Naive thymus-derived CD8-positive, alpha-beta T cell (primary cell): Measurements from ENCODE around the gene TMC5. TPM values are rescaled to one million over a fixed set of nuclear protein-coding genes. Genes with fewer than 3 reads are reported as not detected.
"Not testable (repeated sequence)": the region's sequence is repeated elsewhere in the genome, so short reads cannot be mapped to it uniquely, and the experiment has no call there.

Experiments
- ATAC-seq, 2 donors: fragments of 150-1000 bp; cut with Tn5 transposase in 1 of 2; sonication (Bioruptor Pico), chemical (Tn5 transposase) in 1 of 2; 1 replicate in 1 of 2; 2 replicates in 1 of 2; pipeline ENCODE4 v1.10.0; 2021; ENCODE audit warnings: mild to moderate bottlenecking in 2 of 2, moderate library complexity in 2 of 2
- POLR2A ChIA-PET: fragments of 350-600 bp; sonication (Branson Sonifier 250); formaldehyde crosslinking; loops from one replicate; lab custom pipeline; 2021; ENCODE audit warnings: antibody characterized with exemption; lab: Charles Lee
- DNase-seq, 10 donors: peaks; one replicate each; pipeline versions ENCODE4 v3.0.0 to v3.0.0-alpha.2; 2020 to 2022
- H3K27ac Mint-ChIP-seq, 10 donors: one replicate each; pipeline ENCODE4 v1.8.0; 2020 to 2022; ENCODE audit warnings: mild to moderate bottlenecking in 10 of 10, mixed read lengths in 10 of 10, moderate library complexity in 4 of 10, inconsistent platforms in 1 of 10
- H3K27me3 Mint-ChIP-seq, 5 donors: one replicate each; pipeline ENCODE4 v1.8.0; 2021 to 2022; ENCODE audit warnings: mixed read lengths in 5 of 5
- H3K36me3 Mint-ChIP-seq, 3 donors: one replicate each; pipeline ENCODE4 v1.8.0; 2020 to 2022; ENCODE audit warnings: mixed read lengths in 3 of 3, mild to moderate bottlenecking in 2 of 3, inconsistent platforms in 1 of 3
- H3K4me1 Mint-ChIP-seq, 4 donors: one replicate each; pipeline ENCODE4 v1.8.0; 2021 to 2022; ENCODE audit warnings: mixed read lengths in 4 of 4
- H3K4me3 Mint-ChIP-seq, 10 donors: one replicate each; pipeline ENCODE4 v1.8.0; 2020 to 2022; ENCODE audit warnings: mild to moderate bottlenecking in 10 of 10, mixed read lengths in 10 of 10, moderate library complexity in 6 of 10, inconsistent platforms in 1 of 10
- H3K9me3 Mint-ChIP-seq, 9 donors: one replicate each; pipeline ENCODE4 v1.8.0; 2020 to 2022; ENCODE audit warnings: mixed read lengths in 9 of 9, mild to moderate bottlenecking in 3 of 9, inconsistent platforms in 1 of 9, moderate library complexity in 1 of 9
- polyA plus RNA-seq, 3 donors: library from polyadenylated mRNA; unstranded; fragments of 300-500 nt; fragmentation: Illumina TruSeq; gene quantifications; one replicate each; pipeline ENCODE4 v1.2.3, GENCODE V29; 2021
- total RNA-seq, 8 experiments: library from RNA in 2 of 8; stranded (reverse) in 2 of 8; gene quantifications; one replicate each; pipeline ENCODE4 v1.2.3 and lab custom pipeline; 2021 to 2026

Gene TMC5, protein sequence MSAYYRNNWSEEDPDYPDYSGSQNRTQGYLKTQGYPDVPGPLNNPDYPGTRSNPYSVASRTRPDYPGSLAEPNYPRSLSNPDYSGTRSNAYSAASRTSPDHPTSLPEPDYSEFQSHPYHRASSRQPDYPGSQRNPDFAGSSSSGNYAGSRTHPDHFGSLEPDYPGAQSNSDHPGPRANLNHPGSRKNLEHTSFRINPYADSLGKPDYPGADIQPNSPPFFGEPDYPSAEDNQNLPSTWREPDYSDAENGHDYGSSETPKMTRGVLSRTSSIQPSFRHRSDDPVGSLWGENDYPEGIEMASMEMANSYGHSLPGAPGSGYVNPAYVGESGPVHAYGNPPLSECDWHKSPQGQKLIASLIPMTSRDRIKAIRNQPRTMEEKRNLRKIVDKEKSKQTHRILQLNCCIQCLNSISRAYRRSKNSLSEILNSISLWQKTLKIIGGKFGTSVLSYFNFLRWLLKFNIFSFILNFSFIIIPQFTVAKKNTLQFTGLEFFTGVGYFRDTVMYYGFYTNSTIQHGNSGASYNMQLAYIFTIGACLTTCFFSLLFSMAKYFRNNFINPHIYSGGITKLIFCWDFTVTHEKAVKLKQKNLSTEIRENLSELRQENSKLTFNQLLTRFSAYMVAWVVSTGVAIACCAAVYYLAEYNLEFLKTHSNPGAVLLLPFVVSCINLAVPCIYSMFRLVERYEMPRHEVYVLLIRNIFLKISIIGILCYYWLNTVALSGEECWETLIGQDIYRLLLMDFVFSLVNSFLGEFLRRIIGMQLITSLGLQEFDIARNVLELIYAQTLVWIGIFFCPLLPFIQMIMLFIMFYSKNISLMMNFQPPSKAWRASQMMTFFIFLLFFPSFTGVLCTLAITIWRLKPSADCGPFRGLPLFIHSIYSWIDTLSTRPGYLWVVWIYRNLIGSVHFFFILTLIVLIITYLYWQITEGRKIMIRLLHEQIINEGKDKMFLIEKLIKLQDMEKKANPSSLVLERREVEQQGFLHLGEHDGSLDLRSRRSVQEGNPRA
- total RNA-seq (not detected), polyA plus RNA-seq (not detected), total RNA-seq (lab: John Stamatoyannopoulos, UW) (0 reads per million in 6 experiments)

- Mint-ChIP-seq H3K4me1 (no peaks in the 10 kb centered on the region), H3K27me3 (peaks cover 9 to 34% (median 23%) of the 10 kb centered on the region in 5 donors), H3K4me3 (no peak within 1 kb of the TSS), H3K36me3 (peaks cover 0 to 1% (median 0%) of the 10 kb centered on the region in 3 donors), H3K27ac (peak within 1 kb of the TSS in 2 of 10 donors; percentile 46 to 76), H3K9me3 (peaks cover 0 to 11% (median 3%) of the 10 kb centered on the region in 9 donors)
- DNase-seq (no peak), ATAC-seq (no peak)
- POLR2A ChIA-PET: no interaction called here
These were observed at the start of gene TMC5 for GRCh38 chr16:19417640-19418039. TMC5 (plus strand) TSS chr16:19417883; CDS start chr16:19440039, 22,156 bp downstream.

DNA sequence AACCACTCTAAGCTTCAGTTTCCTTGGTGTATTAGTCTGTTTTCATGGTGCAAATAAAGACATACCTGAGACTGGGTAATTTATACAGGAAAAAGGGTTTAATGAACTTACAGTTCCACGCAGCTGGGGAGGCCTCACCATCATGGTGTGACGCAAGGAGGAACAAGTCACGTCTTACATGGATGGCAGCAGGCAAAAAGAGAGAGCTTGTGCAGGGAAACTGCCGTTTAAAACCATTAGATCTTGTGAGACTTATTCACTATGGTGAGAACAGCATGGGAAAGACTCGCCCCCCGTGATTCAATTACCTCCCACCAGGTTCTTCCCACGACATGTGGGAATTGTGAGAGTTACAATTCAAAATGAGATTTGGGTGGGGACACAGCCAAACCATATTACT lies 45.1 kb upstream of the TMC5 start:
- H3K27ac Mint-ChIP-seq, DNase-seq, H3K36me3 Mint-ChIP-seq, H3K4me1 Mint-ChIP-seq, POLR2A ChIA-PET, H3K9me3 Mint-ChIP-seq, H3K4me3 Mint-ChIP-seq, ATAC-seq: not testable (repeated sequence)
- peaks cover 0 to 20% (median 9%) of the 10 kb centered on the region in 5 donors for H3K27me3 Mint-ChIP-seq

DNA sequence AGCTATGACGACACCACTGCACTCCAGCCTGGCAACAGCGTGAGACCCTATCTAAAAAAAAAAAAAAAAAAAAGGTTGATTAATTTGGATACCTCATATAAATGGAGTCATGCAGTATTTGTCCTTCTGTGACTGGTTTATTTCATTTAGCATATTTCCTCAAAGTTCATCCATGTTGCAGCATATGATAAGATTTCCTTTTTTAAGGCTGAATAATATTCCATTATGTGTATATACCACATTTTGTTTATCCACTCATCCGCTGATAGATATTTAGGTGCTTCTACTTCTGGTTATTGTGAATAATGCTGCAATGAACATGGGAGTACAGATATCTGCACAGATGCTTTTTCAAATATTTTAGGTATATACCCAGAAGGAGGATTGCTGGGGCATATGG lies 43.3 kb upstream of the TMC5 start:
- no peaks in the 10 kb centered on the region for H3K36me3 Mint-ChIP-seq
- H3K9me3 Mint-ChIP-seq: peaks cover 0 to 2% (median 0%) of the 10 kb centered on the region in 9 donors
- no peak for ATAC-seq
- H3K27me3 Mint-ChIP-seq: peaks cover 0 to 20% (median 6%) of the 10 kb centered on the region in 5 donors
- DNase-seq: no peak
- no peak overlapping the region for H3K4me3 Mint-ChIP-seq
- POLR2A ChIA-PET: no interaction called here
- H3K4me1 Mint-ChIP-seq: no peaks in the 10 kb centered on the region
- H3K27ac Mint-ChIP-seq: no peak overlapping the region

- peaks cover 0 to 10% (median 3%) of the 10 kb centered on the region in 5 donors for H3K27me3 Mint-ChIP-seq
- no peaks in the 10 kb centered on the region for H3K36me3 Mint-ChIP-seq
- H3K27ac Mint-ChIP-seq: no peak overlapping the region
- H3K4me1 Mint-ChIP-seq: peaks cover 0 to 5% (median under 1%) of the 10 kb centered on the region in 4 donors
- POLR2A ChIA-PET: no interaction called here
- H3K4me3 Mint-ChIP-seq: no peak overlapping the region
- DNase-seq: peak in 5 of 10 donors; percentile 0 to 12 (median 3)
- no peak for ATAC-seq
- H3K9me3 Mint-ChIP-seq: peaks cover 0 to 2% (median 0%) of the 10 kb centered on the region in 9 donors
These were observed 42.0 kb upstream of the TMC5 start for GRCh38 chr16:19375561-19376158.

- H3K9me3 Mint-ChIP-seq: peaks cover 0 to 2% (median 0%) of the 10 kb centered on the region in 9 donors
- H3K27ac Mint-ChIP-seq: no peak overlapping the region
- POLR2A ChIA-PET: no interaction called here
- no peak for ATAC-seq
- peaks cover 0 to 7% (median under 1%) of the 10 kb centered on the region in 4 donors for H3K4me1 Mint-ChIP-seq
- H3K4me3 Mint-ChIP-seq: no peak overlapping the region
- DNase-seq: no peak
- H3K36me3 Mint-ChIP-seq: no peaks in the 10 kb centered on the region
- peaks cover 3 to 19% (median 7%) of the 10 kb centered on the region in 5 donors for H3K27me3 Mint-ChIP-seq
These were observed 39.8 kb upstream of the TMC5 start for GRCh38 chr16:19377864-19378263.

DNA sequence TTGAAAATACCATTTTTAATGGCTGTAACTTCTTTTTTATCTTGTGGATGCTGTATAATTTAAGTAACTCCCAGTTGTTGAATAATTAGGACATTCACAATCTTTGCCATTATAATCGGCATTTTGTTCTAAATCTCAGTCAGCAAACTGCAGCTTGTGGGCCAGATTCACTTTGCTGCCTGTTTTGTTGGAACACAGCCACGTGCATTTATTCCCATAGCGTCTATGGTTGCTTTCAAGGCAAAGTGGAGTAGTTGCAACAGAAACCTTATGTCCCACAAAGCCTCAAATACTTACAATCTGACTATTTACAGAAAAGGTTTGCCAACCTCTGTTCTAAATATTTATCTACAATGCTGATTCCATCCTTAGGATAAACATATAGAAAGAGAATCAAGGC lies 39.2 kb upstream of the TMC5 start:
- POLR2A ChIA-PET: no interaction called here
- H3K4me3 Mint-ChIP-seq: no peak overlapping the region
- H3K4me1 Mint-ChIP-seq: peaks cover 0 to 7% (median under 1%) of the 10 kb centered on the region in 4 donors
- H3K36me3 Mint-ChIP-seq: no peaks in the 10 kb centered on the region
- H3K27me3 Mint-ChIP-seq: peaks cover 3 to 23% (median 9%) of the 10 kb centered on the region in 5 donors
- H3K9me3 Mint-ChIP-seq: peaks cover 0 to 2% (median 0%) of the 10 kb centered on the region in 9 donors
- H3K27ac Mint-ChIP-seq: no peak overlapping the region
- DNase-seq (no peak), ATAC-seq (no peak)

DNA sequence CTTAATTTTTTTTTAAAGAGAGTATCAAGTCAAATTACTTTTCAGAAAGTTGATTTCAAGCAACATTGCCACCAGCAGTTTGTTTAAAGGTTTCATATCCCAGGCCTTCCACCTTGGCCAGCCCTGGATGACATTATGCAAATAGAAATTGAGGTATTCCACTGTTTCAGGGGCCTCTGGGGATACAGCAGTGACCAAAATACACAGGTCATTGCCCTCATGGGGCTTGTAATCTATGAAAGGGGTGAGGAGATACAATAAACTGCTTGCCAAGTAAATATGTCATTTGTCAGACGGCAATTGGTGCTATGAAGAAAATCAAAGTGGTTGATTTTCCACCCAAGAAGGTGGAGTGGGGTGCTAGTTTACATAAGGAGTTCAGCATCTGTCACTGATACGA lies 37.8 kb upstream of the TMC5 start:
- POLR2A ChIA-PET: no interaction called here
- Mint-ChIP-seq H3K27ac (peak overlapping the region in 1 of 10 donors; percentile 5), H3K4me3 (peak overlapping the region in 1 of 10 donors; percentile 46), H3K4me1 (peaks cover 0 to 7% (median under 1%) of the 10 kb centered on the region in 4 donors), H3K9me3 (peaks cover 0 to 2% (median 0%) of the 10 kb centered on the region in 9 donors), H3K36me3 (no peaks in the 10 kb centered on the region), H3K27me3 (peaks cover 3 to 35% (median 9%) of the 10 kb centered on the region in 5 donors)
- DNase-seq (no peak), ATAC-seq (no peak)

DNA sequence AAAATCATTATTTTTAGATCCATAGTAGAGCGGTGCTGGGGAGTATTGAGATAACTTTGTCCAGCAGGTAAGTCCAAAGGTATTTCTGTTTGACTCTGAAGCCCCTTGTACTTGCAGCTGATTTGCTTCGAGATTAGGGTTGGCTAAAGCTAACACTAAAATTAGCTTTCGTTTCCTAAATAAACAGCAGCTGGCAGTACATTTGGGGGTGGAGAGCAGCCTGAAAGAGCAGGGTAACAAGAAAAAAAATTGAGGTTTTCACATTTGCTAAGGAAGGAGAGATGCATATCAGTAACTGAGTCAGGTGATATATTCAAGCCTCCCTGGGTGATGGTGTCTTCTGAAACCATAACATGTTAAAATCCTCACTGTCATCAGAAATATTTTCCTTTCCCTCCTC lies 37.4 kb upstream of the TMC5 start:
- POLR2A ChIA-PET: no interaction called here
- ATAC-seq (no peak), DNase-seq (no peak)
- peaks cover 0 to 2% (median 0%) of the 10 kb centered on the region in 9 donors for H3K9me3 Mint-ChIP-seq
- peak overlapping the region in 1 of 10 donors; percentile 5 for H3K27ac Mint-ChIP-seq
- peaks cover 4 to 38% (median 10%) of the 10 kb centered on the region in 5 donors for H3K27me3 Mint-ChIP-seq
- no peaks in the 10 kb centered on the region for H3K36me3 Mint-ChIP-seq
- peak overlapping the region in 1 of 10 donors; percentile 46 for H3K4me3 Mint-ChIP-seq
- H3K4me1 Mint-ChIP-seq: peaks cover 0 to 7% (median under 1%) of the 10 kb centered on the region in 4 donors

- DNase-seq: no peak
- Mint-ChIP-seq H3K4me3 (no peak overlapping the region), H3K27me3 (peaks cover 0 to 38% (median 10%) of the 10 kb centered on the region in 5 donors), H3K36me3 (no peaks in the 10 kb centered on the region), H3K4me1 (peaks cover 0 to 7% (median under 1%) of the 10 kb centered on the region in 4 donors), H3K27ac (no peak overlapping the region), H3K9me3 (peaks cover 0 to 1% (median 0%) of the 10 kb centered on the region in 9 donors)
- ATAC-seq: no peak
- POLR2A ChIA-PET: no interaction called here
These were observed 35.4 kb upstream of the TMC5 start for GRCh38 chr16:19382084-19382801.

GRCh38 chr16:19382887-19383816 lies 34.5 kb upstream of the TMC5 start:
- no peak for DNase-seq
- H3K4me1 Mint-ChIP-seq: peaks cover 0 to 7% (median under 1%) of the 10 kb centered on the region in 4 donors
- H3K9me3 Mint-ChIP-seq: no peaks in the 10 kb centered on the region
- H3K27me3 Mint-ChIP-seq: peaks cover 1 to 38% (median 13%) of the 10 kb centered on the region in 5 donors
- no peak overlapping the region for H3K27ac Mint-ChIP-seq
- POLR2A ChIA-PET: no interaction called here
- no peak for ATAC-seq
- H3K36me3 Mint-ChIP-seq: no peaks in the 10 kb centered on the region
- no peak overlapping the region for H3K4me3 Mint-ChIP-seq

GRCh38 chr16:19384656-19385055 lies 33.0 kb upstream of the TMC5 start:
- no peak for DNase-seq
- no peak overlapping the region for H3K4me3 Mint-ChIP-seq
- POLR2A ChIA-PET: no interaction called here
- no peaks in the 10 kb centered on the region for H3K9me3 Mint-ChIP-seq
- peaks cover 0 to 7% (median under 1%) of the 10 kb centered on the region in 4 donors for H3K4me1 Mint-ChIP-seq
- no peaks in the 10 kb centered on the region for H3K36me3 Mint-ChIP-seq
- peaks cover 10 to 52% (median 18%) of the 10 kb centered on the region in 5 donors for H3K27me3 Mint-ChIP-seq
- no peak for ATAC-seq
- no peak overlapping the region for H3K27ac Mint-ChIP-seq
